GM12892 (cell line): ENCODE results near the gene LRP2.

Experiments used
- DNase-seq: peaks from one replicate; pipeline ENCODE4 v3.0.0; 2011; ENCODE audit not compliant: insufficient read length
- FAIRE-seq: peaks from 2 replicates; lab custom pipeline; 2011; peaks lifted over from hg19 to GRCh38; lab: Jason Lieb, UNC
- POLR2A ChIP-seq: IDR thresholded peaks from 2 replicates; pipeline ENCODE4 v1.6.1; 2011; ENCODE audit warnings: low read depth, low read length, control low read depth
- POLR2AphosphoS5 ChIP-seq: IDR thresholded peaks from 2 replicates; pipeline ENCODE4 v1.6.1; 2011; ENCODE audit warnings: low read depth, low read length, control low read depth
- TAF1 ChIP-seq: IDR thresholded peaks from 2 replicates; pipeline ENCODE4 v1.6.1; 2011; ENCODE audit warnings: low read depth, mild to moderate bottlenecking, control low read depth, low read length, borderline replicate concordance

Gene LRP2

GRCh38 chr2:169178364-169178763 lies 184.0 kb downstream of the LRP2 start:
- FAIRE-seq (no peak), DNase-seq (no peak)
- TF ChIP-seq TAF1 (no peak), POLR2A (no peak), POLR2AphosphoS5 (no peak)

DNA sequence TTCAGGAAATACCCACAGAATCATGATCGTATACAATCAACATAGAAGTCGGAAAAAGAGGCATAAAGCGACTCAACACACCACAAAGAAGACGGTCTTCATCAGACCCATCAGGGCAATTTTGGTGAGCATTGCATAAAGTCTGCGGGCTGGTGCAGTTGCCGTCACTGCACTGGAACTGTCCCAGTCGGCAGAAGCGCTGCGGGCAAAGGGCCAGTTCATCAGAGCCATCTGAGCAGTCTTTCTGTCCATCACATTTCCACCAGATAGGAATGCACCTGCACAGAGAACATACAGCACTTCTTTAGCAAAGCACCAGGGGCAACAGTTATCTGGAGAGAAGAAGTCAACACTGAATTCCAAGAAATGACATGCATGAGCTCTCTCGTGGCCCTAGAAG lies 187.2 kb downstream of the LRP2 start:
- TF ChIP-seq POLR2AphosphoS5 (no peak), TAF1 (no peak), POLR2A (no peak)
- FAIRE-seq (no peak), DNase-seq (no peak)

DNA sequence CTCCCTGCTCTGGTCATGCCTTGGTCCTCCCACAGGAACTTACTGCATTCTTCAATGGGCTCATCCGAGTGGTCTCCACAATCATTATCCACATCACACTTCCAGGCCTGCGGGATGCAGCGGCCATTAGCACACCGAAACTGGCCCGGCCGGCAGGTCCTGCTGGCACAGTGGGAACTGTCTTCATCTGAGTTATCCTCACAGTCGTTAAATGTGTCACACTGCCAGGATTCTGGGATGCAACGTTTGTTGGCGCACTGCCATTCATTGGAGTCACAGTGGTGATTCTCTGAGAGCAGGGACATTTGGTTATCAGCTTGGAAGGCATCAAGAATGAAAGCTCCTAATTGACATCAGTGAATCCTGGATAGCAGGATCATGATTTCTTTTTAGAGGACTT lies 188.5 kb downstream of the LRP2 start:
- no peak for TF ChIP-seq POLR2AphosphoS5
- no peak for TF ChIP-seq TAF1
- no peak for TF ChIP-seq POLR2A
- DNase-seq, result no peak
- no peak for FAIRE-seq

DNA sequence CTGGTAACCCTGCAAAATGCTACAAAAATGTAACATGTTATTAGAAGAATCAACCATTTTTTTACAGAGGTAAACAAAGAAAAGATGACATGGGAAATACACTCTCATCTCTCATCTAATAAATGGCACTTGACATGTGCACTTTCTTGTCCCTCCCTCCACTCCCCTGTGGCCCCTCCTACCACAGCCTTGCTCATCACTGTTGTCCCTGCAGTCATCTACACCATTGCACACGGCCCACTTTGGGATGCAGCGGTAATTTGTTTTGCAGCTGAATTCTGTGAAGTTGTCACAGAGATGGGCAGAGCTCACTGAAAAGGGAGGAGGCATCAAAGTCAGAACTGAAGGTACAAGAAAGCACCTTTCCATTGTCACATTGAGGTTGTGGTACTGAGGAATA lies 189.4 kb downstream of the LRP2 start:
- no peak for FAIRE-seq
- no peak for TF ChIP-seq POLR2A
- TF ChIP-seq POLR2AphosphoS5, result no peak
- no peak for TF ChIP-seq TAF1
- no peak for DNase-seq

DNA sequence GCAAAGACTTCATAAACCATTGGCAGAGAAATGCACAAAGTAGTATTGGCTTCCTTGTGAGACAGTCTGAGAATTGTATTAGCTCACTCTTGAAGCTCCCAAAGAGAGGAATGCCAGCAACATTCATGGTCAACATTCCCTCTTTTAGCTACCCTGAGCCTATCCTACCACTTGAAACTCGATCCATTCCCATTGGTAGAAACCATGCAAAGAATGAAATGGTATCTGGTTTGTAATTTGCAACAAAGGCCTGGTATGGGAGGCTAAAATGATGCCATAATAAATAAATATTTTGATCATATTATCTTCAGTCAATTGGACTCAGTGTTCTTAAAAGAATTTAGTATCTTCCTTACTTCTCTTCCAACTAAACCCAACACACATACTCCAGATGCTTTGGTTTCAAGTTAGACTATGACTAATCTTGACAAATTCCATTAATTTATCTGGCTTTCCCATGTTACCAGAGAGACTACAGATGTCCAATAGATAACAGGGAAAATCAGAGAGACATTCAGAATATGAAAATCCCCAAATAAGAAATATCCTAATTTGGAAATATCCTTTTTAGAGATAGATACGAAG lies 190.1 kb downstream of the LRP2 start:
- TF ChIP-seq POLR2AphosphoS5, result no peak
- no peak for TF ChIP-seq POLR2A
- TF ChIP-seq TAF1, result no peak
- FAIRE-seq, result no peak

GRCh38 chr2:169165791-169166190 lies 196.5 kb downstream of the LRP2 start:
- FAIRE-seq (no peak), DNase-seq (no peak)
- TF ChIP-seq POLR2AphosphoS5 (no peak), POLR2A (no peak), TAF1 (no peak)

More for the DNA sequence above, 190.1 kb downstream of the LRP2 start:
- no peak for DNase-seq

DNA sequence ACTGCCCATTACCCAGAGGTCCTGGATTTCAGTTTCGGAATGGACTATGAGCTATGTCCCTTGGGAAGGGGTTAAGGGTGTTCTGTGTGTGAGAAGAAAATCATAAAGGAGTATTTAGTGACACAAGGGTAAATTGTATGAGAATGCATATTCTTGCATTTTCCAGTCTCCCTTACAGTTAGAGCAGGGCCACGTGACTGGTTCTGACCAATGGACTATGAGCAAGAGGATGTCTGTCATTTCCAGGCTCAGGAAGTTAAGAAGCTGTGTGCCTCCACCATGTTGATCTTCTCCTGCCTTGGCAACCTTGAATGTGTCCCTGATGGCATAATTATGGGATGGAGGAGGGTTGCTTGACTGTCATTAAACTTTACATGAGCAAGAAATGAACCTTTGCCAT lies 198.0 kb downstream of the LRP2 start:
- DNase-seq (no peak), FAIRE-seq (no peak)
- TF ChIP-seq POLR2AphosphoS5 (no peak), POLR2A (no peak), TAF1 (no peak)

DNA sequence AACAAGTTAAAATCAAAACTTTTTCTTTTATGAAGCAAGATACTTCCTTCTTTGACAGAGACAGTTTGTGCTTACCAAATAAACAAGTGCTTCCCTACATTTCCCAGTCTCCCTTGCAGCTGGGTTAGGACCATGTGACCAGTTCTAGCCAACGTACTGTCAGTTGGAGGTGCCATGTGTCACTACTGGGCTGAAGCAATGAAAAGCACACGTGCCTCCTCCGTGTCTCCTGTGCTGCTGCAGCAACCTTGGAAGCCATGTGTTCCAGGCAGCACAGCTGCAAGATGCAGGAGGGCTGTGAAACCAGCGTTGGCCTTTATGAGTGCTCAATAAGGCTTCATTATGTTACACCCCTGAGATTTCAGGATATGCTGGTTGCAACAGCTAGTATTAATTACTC lies 199.7 kb downstream of the LRP2 start:
- no peak for TF ChIP-seq POLR2AphosphoS5
- no peak for TF ChIP-seq POLR2A
- no peak for TF ChIP-seq TAF1
- FAIRE-seq (no peak), DNase-seq (no peak)

DNA sequence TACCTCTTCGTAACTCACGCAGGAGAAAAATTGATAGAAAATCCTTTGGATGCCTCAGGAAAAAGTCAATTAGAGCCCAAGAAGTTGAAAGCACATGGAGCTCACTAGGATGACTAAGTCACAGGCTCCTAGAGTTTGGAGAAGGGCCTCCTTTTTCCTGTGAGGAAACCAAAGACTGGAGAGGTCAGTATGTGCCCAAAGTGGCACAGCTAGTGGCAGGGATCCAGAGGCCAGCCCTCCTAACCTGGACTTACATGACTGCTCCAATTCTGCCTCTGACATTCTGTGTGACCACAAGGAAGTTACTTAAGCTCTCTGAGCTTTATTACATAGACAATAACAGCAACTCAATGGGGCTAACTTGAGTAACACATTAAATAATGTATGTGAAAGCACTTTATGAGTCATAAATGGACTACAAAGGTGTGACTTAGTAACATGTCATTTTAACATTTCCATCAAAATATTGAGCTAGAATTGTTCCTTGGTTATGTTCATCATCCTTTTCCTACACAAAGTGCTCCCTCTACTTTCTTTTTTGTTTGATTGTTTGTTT lies 201.3 kb downstream of the LRP2 start:
- no peak for DNase-seq
- FAIRE-seq, result no peak
- TF ChIP-seq POLR2A, result no peak

- TF ChIP-seq POLR2AphosphoS5, result no peak
- no peak for TF ChIP-seq POLR2A
- TF ChIP-seq TAF1, result no peak
- DNase-seq (no peak), FAIRE-seq (no peak)
These were observed 202.6 kb downstream of the LRP2 start for GRCh38 chr2:169159686-169160085.

DNA sequence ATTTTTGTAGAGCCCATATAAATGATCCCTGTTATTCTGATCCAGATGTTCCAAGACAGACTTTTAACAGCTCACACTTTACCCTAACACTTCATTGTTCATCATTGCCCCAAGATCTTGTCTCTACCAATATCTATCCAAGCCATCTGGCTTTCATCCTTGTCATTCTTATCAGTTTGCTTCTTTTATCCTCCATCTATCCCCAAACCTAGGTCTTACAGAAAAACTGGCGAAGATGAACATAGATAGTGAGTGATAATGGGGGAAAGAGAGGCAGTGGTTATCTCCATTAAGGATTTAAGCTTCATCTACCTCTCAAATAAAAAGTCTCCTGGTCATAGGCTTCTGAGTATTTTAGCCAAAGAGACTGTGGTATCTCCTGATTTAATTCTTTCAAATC lies 203.5 kb downstream of the LRP2 start:
- DNase-seq (no peak), FAIRE-seq (no peak)
- TF ChIP-seq POLR2A (no peak), TAF1 (no peak), POLR2AphosphoS5 (no peak)

- TF ChIP-seq POLR2A (no peak), POLR2AphosphoS5 (no peak)
- DNase-seq, result no peak
- FAIRE-seq, result no peak
These were observed 216.1 kb downstream of the LRP2 start for GRCh38 chr2:169146220-169146619.

- DNase-seq (no peak), FAIRE-seq (no peak)
These were observed 218.3 kb downstream of the LRP2 start for GRCh38 chr2:169143998-169144397.

More at GRCh38 chr2:169143998-169144397, 218.3 kb downstream of the LRP2 start:
- TF ChIP-seq POLR2A, result no peak
- TF ChIP-seq POLR2AphosphoS5, result no peak
- no peak for TF ChIP-seq TAF1
